Right lobe of liver (tissue), 4 donors: ENCODE measurements around the gene MRPL49.

ENCODE experiments used
- CTCF ChIP-seq, 4 donors: fragments of 200-600 bp in 3 of 4; fragments of 450-650 bp in 1 of 4; IDR thresholded peaks; one replicate each; pipeline versions ENCODE4 v1.5.1 to v1.8.0; 2016 to 2022; ENCODE audit warnings: antibody characterized with exemption in 4 of 4, mild to moderate bottlenecking in 2 of 4
- POLR2A ChIP-seq: fragments of 450-650 bp; IDR thresholded peaks from one replicate; pipeline ENCODE4 v1.6.1; 2017; ENCODE audit warnings: antibody characterized with exemption, mild to moderate bottlenecking
- donor health status: DM: no; HTN: no; CAD: no.
- donor health status: DM: no; HTN: no; CAD: no.
- donor health status: DM: no; HTN: yes; CAD: no.

- TF ChIP-seq POLR2A (no peak), CTCF (IDR thresholded peaks at IDR 0.05) (no peak)
Measured at GRCh38 chr11:65166893-65167292, 44.8 kb downstream of the MRPL49 start.
